HEK293 (cell line): ENCODE results near the gene LPCAT4.
A peak's percentile ranks its signal among the peaks of the same experiment; 100 is the strongest.

Experiments
- GLIS2 ChIP-seq: fragments of 450-650 bp; formaldehyde crosslinking; IDR thresholded peaks from 2 replicates; pipeline ENCODE4 v1.5.1; 2016; ENCODE audit warnings: missing biosample characterization, missing genetic modification characterization
- HOXC10 ChIP-seq: sonication (generic); formaldehyde crosslinking; IDR thresholded peaks from 2 replicates; pipeline ENCODE4 v1.8.1; 2023; ENCODE audit warnings: mild to moderate bottlenecking, missing genetic modification reagents
- ZNF140 ChIP-seq: fragments of 450-650 bp; formaldehyde crosslinking; IDR thresholded peaks from 2 replicates; pipeline ENCODE4 v1.5.1; 2016; ENCODE audit warnings: missing biosample characterization, missing genetic modification characterization
- ZNF155 ChIP-seq: fragments of 450-650 bp; formaldehyde crosslinking; IDR thresholded peaks from 2 replicates; pipeline ENCODE4 v1.5.1; 2016; ENCODE audit warnings: missing biosample characterization, missing genetic modification characterization
- ZNF174 ChIP-seq: fragments of 450-650 bp; formaldehyde crosslinking; IDR thresholded peaks from 2 replicates; pipeline ENCODE4 v1.5.0; 2017; ENCODE audit warnings: missing biosample characterization, mild to moderate bottlenecking, missing genetic modification characterization
- ZNF2 ChIP-seq: fragments of 450-650 bp; formaldehyde crosslinking; IDR thresholded peaks from 2 replicates; pipeline ENCODE4 v1.5.1; 2016; ENCODE audit warnings: missing biosample characterization, missing genetic modification characterization
- ZNF274 ChIP-seq, 2 experiments: fragments of 200-500 bp in 1 of 2; fragments of 450-650 bp in 1 of 2; sonication (Bioruptor generic) in 1 of 2; formaldehyde crosslinking in 1 of 2; IDR thresholded peaks; 2 replicates each; pipeline versions ENCODE4 v1.5.1 to v1.6.1; 2014 to 2016; ENCODE audit warnings: borderline replicate concordance in 1 of 2, inconsistent platforms in 1 of 2, low read length in 1 of 2, missing biosample characterization in 1 of 2, missing genetic modification characterization in 1 of 2
- ZNF292 ChIP-seq: fragments of 450-650 bp; formaldehyde crosslinking; IDR thresholded peaks from 2 replicates; pipeline ENCODE4 v1.5.1; 2016; ENCODE audit warnings: low read depth, missing biosample characterization, missing genetic modification characterization, borderline replicate concordance
- ZNF311 ChIP-seq: fragments of 450-650 bp; formaldehyde crosslinking; IDR thresholded peaks from 2 replicates; pipeline ENCODE4 v1.5.1; 2017; ENCODE audit warnings: missing biosample characterization, missing genetic modification characterization, borderline replicate concordance
- ZNF335 ChIP-seq: fragments of 450-650 bp; formaldehyde crosslinking; conservative IDR thresholded peaks from 2 replicates; pipeline ENCODE4 v1.5.1; 2016; ENCODE audit warnings: missing biosample characterization, missing genetic modification characterization
- ZNF341 ChIP-seq: fragments of 450-650 bp; formaldehyde crosslinking; IDR thresholded peaks from 2 replicates; pipeline ENCODE4; 2016; ENCODE audit warnings: low read depth, missing biosample characterization, missing genetic modification characterization
- ZNF354C ChIP-seq: fragments of 450-650 bp; formaldehyde crosslinking; IDR thresholded peaks from 2 replicates; pipeline ENCODE4 v1.5.1; 2016; ENCODE audit warnings: missing biosample characterization, missing genetic modification characterization, low read depth, borderline replicate concordance
- ZNF501 ChIP-seq: fragments of 450-650 bp; formaldehyde crosslinking; IDR thresholded peaks from 2 replicates; pipeline ENCODE4 v1.5.1; 2016; ENCODE audit warnings: missing biosample characterization, missing genetic modification characterization
- ZNF549 ChIP-seq: fragments of 450-650 bp; IDR thresholded peaks from 2 replicates; pipeline ENCODE4 v1.5.1; 2018; ENCODE audit warnings: missing biosample characterization, missing genetic modification characterization, mild to moderate bottlenecking, inconsistent platforms, moderate library complexity
- ZNF555 ChIP-seq: fragments of 450-650 bp; formaldehyde crosslinking; conservative IDR thresholded peaks from 2 replicates; pipeline ENCODE4 v1.5.1; 2017; ENCODE audit warnings: missing biosample characterization, mild to moderate bottlenecking, missing genetic modification characterization, inconsistent platforms
- ZNF560 ChIP-seq: fragments of 450-650 bp; formaldehyde crosslinking; IDR thresholded peaks from 2 replicates; pipeline ENCODE4 v1.5.1; 2017; ENCODE audit warnings: missing biosample characterization, missing genetic modification characterization, borderline replicate concordance
- ZNF623 ChIP-seq: fragments of 450-650 bp; formaldehyde crosslinking; IDR thresholded peaks from 2 replicates; pipeline ENCODE4 v1.5.1; 2016; ENCODE audit warnings: missing biosample characterization, missing genetic modification characterization
- ZNF670 ChIP-seq: fragments of 450-650 bp; formaldehyde crosslinking; IDR thresholded peaks from 2 replicates; pipeline ENCODE4 v1.5.1; 2016; ENCODE audit warnings: missing biosample characterization, missing genetic modification characterization, low read depth
- ZNF747 ChIP-seq: fragments of 450-650 bp; formaldehyde crosslinking; IDR thresholded peaks from 2 replicates; pipeline ENCODE4 v1.5.1; 2016; ENCODE audit warnings: missing biosample characterization, missing genetic modification characterization
- ZNF76 ChIP-seq: fragments of 450-650 bp; formaldehyde crosslinking; IDR thresholded peaks from 2 replicates; pipeline ENCODE4; 2016; ENCODE audit warnings: low read depth, missing biosample characterization, missing genetic modification characterization, borderline replicate concordance
- ZNF791 ChIP-seq: fragments of 450-650 bp; formaldehyde crosslinking; IDR thresholded peaks from 2 replicates; pipeline ENCODE4 v1.5.1; 2016; ENCODE audit warnings: missing biosample characterization, missing genetic modification characterization
- TF ChIP-seq, protein P1 (sequence below): fragments of 450-650 bp; IDR thresholded peaks from 2 replicates; pipeline ENCODE4 v1.5.1; 2018; ENCODE audit warnings: missing biosample characterization, missing genetic modification characterization
- TF ChIP-seq, protein P2 (sequence below): fragments of 450-650 bp; formaldehyde crosslinking; IDR thresholded peaks from 2 replicates; pipeline ENCODE4 v1.5.1; 2017; ENCODE audit warnings: missing biosample characterization, missing genetic modification characterization
- TF ChIP-seq, protein P3 (sequence below): fragments of 450-650 bp; formaldehyde crosslinking; IDR thresholded peaks from 2 replicates; pipeline ENCODE4 v1.5.1; 2016; ENCODE audit warnings: missing biosample characterization, missing genetic modification characterization, borderline replicate concordance
- TF ChIP-seq, protein P4 (sequence below): fragments of 450-650 bp; formaldehyde crosslinking; IDR thresholded peaks from 2 replicates; pipeline ENCODE4 v1.5.1; 2016; ENCODE audit warnings: missing biosample characterization, missing genetic modification characterization
- TF ChIP-seq, protein P5 (sequence below): fragments of 450-650 bp; formaldehyde crosslinking; IDR thresholded peaks from 2 replicates; pipeline ENCODE4 v1.5.1; 2017; ENCODE audit warnings: missing biosample characterization, missing genetic modification characterization

Gene LPCAT4

DNA sequence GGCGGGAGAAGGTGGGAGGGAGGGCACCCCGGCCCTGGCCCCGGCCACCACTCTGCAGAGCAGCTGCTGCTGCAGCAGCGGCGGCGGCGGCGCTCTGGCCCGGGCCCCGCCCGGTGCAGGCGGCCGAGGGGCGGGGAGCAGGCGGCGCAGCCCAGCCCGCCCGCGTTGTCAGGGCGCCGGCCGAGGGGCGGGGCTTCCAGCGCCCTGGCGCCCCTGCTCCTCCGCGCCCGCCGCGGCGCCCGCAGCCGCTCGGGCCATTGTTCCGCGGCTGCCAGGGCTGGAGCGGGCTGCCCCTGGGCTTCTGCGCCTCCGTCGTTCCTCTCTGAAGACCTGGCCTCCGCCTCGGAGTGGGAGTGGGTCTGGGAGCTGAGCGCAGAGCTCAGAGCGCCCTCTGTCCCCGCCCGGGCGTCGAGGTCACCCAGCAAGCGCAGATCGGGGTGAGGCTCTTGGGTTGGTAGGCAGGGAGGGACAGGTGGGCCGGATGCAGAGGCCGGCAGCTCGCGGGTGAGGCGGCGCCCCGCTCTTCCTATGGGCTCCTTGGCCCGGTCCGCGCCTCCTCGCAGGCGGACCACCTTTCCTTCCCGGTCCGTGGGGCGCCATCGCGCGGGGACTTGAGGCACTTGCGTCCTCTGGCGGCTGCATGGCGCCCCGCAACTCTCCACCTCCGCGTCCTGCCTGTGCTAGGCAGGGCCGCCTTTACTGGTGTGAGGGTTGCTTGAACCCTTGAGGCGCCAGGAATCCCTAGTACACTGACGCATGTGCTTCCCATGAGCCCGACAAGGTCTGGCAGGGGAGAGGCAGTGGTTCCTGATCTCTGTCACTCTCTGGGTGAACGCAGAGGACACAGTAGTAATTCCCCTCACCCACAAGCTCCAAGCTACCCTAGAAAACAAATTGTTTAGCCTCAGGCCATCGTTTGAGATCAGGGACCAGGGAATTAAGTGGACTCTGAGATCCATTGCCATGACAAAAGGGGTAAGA lies at the start of gene LPCAT4 (continued):
- TF ChIP-seq, protein P1, sequence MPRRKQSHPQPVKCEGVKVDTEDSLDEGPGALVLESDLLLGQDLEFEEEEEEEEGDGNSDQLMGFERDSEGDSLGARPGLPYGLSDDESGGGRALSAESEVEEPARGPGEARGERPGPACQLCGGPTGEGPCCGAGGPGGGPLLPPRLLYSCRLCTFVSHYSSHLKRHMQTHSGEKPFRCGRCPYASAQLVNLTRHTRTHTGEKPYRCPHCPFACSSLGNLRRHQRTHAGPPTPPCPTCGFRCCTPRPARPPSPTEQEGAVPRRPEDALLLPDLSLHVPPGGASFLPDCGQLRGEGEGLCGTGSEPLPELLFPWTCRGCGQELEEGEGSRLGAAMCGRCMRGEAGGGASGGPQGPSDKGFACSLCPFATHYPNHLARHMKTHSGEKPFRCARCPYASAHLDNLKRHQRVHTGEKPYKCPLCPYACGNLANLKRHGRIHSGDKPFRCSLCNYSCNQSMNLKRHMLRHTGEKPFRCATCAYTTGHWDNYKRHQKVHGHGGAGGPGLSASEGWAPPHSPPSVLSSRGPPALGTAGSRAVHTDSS, result no peak
- TF ChIP-seq, protein P2, sequence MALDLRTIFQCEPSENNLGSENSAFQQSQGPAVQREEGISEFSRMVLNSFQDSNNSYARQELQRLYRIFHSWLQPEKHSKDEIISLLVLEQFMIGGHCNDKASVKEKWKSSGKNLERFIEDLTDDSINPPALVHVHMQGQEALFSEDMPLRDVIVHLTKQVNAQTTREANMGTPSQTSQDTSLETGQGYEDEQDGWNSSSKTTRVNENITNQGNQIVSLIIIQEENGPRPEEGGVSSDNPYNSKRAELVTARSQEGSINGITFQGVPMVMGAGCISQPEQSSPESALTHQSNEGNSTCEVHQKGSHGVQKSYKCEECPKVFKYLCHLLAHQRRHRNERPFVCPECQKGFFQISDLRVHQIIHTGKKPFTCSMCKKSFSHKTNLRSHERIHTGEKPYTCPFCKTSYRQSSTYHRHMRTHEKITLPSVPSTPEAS (tag by site-specific recombination), result peak; percentile 30; the same call in 1 of the 2 replicates
- TF ChIP-seq HOXC10 (CRISPR knock-in tag), result no peak
- TF ChIP-seq ZNF76, result peak; percentile 59; the same call in 1 of the 2 replicates
- no peak for TF ChIP-seq ZNF140 (tag by site-specific recombination)
- no peak for TF ChIP-seq ZNF560 (tag by site-specific recombination)
- no peak for TF ChIP-seq ZNF155
- TF ChIP-seq ZNF292 (tag by site-specific recombination), result no peak
- TF ChIP-seq ZNF747 (tag by site-specific recombination), result no peak
- TF ChIP-seq ZNF2, result peak; percentile 85
- no peak for TF ChIP-seq ZNF274 (IDR thresholded peaks at IDR 0.05; ENCODE audit: low read length)
- no peak for TF ChIP-seq ZNF274 (tag by site-specific recombination; IDR thresholded peaks at IDR 0.05; ENCODE audit: borderline replicate concordance)
- no peak for TF ChIP-seq ZNF791 (tag by site-specific recombination)
- no peak for TF ChIP-seq ZNF623
- TF ChIP-seq GLIS2 (tag by site-specific recombination), result 0 out of 2 replicates have a peak, but pooled peaks have one; percentile 22
- no peak for TF ChIP-seq ZNF549 (tag by site-specific recombination)
- TF ChIP-seq, protein P3, sequence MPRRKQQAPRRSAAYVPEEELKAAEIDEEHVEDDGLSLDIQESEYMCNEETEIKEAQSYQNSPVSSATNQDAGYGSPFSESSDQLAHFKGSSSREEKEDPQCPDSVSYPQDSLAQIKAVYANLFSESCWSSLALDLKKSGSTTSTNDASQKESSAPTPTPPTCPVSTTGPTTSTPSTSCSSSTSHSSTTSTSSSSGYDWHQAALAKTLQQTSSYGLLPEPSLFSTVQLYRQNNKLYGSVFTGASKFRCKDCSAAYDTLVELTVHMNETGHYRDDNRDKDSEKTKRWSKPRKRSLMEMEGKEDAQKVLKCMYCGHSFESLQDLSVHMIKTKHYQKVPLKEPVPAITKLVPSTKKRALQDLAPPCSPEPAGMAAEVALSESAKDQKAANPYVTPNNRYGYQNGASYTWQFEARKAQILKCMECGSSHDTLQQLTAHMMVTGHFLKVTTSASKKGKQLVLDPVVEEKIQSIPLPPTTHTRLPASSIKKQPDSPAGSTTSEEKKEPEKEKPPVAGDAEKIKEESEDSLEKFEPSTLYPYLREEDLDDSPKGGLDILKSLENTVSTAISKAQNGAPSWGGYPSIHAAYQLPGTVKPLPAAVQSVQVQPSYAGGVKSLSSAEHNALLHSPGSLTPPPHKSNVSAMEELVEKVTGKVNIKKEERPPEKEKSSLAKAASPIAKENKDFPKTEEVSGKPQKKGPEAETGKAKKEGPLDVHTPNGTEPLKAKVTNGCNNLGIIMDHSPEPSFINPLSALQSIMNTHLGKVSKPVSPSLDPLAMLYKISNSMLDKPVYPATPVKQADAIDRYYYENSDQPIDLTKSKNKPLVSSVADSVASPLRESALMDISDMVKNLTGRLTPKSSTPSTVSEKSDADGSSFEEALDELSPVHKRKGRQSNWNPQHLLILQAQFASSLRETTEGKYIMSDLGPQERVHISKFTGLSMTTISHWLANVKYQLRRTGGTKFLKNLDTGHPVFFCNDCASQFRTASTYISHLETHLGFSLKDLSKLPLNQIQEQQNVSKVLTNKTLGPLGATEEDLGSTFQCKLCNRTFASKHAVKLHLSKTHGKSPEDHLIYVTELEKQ, result peak; percentile 33; the same call in 1 of the 2 replicates
- TF ChIP-seq ZNF670 (tag by site-specific recombination), result no peak
- TF ChIP-seq, protein P4, sequence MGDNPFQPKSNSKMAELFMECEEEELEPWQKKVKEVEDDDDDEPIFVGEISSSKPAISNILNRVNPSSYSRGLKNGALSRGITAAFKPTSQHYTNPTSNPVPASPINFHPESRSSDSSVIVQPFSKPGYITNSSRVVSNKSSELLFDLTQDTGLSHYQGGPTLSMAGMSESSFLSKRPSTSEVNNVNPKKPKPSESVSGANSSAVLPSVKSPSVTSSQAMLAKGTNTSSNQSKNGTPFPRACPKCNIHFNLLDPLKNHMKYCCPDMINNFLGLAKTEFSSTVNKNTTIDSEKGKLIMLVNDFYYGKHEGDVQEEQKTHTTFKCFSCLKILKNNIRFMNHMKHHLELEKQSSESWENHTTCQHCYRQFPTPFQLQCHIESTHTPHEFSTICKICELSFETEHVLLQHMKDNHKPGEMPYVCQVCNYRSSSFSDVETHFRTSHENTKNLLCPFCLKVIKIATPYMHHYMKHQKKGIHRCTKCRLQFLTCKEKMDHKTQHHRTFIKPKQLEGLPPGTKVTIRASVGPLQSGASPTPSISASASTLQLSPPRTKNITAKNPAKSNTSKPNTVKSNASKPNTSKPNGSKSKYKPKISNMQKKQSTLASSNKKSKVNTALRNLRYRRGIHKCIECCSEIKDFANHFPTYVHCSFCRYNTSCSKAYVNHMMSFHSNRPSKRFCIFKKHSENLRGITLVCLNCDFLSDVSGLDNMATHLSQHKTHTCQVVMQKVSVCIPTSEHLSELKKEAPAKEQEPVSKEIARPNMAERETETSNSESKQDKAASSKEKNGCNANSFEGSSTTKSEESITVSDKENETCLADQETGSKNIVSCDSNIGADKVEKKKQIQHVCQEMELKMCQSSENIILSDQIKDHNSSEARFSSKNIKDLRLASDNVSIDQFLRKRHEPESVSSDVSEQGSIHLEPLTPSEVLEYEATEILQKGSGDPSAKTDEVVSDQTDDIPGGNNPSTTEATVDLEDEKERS (tag by site-specific recombination), result no peak
- no peak for TF ChIP-seq ZNF311 (tag by site-specific recombination)
- no peak for TF ChIP-seq ZNF354C (tag by site-specific recombination)
- peak; percentile 53 for TF ChIP-seq ZNF341 (tag by site-specific recombination)
- no peak for TF ChIP-seq ZNF174
- peak; percentile 90 for TF ChIP-seq ZNF335
- TF ChIP-seq ZNF555 (tag by site-specific recombination), result no peak
- TF ChIP-seq, protein P5, sequence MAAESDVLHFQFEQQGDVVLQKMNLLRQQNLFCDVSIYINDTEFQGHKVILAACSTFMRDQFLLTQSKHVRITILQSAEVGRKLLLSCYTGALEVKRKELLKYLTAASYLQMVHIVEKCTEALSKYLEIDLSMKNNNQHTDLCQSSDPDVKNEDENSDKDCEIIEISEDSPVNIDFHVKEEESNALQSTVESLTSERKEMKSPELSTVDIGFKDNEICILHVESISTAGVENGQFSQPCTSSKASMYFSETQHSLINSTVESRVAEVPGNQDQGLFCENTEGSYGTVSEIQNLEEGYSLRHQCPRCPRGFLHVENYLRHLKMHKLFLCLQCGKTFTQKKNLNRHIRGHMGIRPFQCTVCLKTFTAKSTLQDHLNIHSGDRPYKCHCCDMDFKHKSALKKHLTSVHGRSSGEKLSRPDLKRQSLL, result no peak
- TF ChIP-seq ZNF501, result peak; percentile 84; the same call in 1 of the 2 replicates
